ENCODE measurements around the gene MYL6B. TPM values are rescaled to one million over a fixed set of nuclear protein-coding genes. Genes with fewer than 3 reads are reported as not detected.
A peak's percentile ranks its signal among the peaks of the same experiment; 100 is the strongest.
"Not testable (repeated sequence)": the region's sequence is repeated elsewhere in the genome, so short reads cannot be mapped to it uniquely, and the experiment has no call there.

The MYL6B gene
- total and polyA plus RNA-seq, 2 of the 4 experiments (the other 2 are of a cell fraction): 78.3 to 112 TPM

DNA sequence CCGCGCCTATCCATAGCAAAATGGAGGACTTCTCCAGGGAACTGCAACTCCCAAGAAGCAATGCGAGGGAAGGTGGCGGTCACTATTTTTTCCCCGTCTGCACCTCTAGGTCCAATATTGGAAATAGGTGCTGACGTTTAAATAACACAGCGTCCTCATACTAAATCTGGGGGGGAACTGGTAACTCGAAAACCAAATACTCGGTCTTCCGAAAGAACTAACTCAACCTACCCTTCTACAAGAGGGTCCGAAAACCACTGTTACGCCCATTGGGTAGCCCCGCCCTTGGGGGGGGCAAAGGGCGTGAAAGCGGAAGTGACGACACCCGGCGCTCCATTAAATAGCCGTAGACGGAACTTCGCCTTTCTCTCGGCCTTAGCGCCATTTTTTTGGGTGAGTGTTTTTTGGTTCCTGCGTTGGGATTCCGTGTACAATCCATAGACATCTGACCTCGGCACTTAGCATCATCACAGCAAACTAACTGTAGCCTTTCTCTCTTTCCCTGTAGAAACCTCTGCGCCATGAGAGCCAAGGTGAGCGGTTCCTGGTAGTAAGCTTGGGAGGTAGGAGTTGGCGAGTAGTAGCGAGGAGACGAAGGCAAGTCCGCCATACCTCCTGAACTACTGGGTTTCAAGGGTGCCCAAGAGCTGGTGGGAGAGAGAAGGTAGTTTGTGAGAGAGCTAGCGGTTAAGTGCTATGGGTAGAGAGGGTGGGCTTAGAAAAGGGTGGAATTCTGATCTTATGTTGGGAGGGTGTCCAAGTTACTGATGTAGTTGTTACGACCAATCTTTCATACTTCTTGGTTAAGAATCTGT is 35.9 kb upstream of the MYL6B start, which contains the start of gene RPL41 (continued):
- TF ChIP-seq RCOR1 (IDR thresholded peaks at IDR 0.05; ENCODE audit: insufficient replicate concordance, low read length): no peak
- TF ChIP-seq MXI1 (IDR thresholded peaks at IDR 0.05; ENCODE audit: borderline replicate concordance, low read depth, low read length): no peak

- H2AK5ac ChIP-seq (ENCODE audit: low read depth, low read length): peak overlapping the region; percentile 86; the same call in 1 of the 2 replicates
- peak overlapping the region; percentile 100 for H3K14ac ChIP-seq (replicated peaks; ENCODE audit: low read depth, low read length)
- ATAC-seq (ENCODE audit: low read depth); H3K9me1 ChIP-seq (ENCODE audit: insufficient read depth, low read length); dilution Hi-C loops (cut with HindIII; ENCODE audit: low sequenced_read_pairs, unreplicated experiment); H3K4me1 ChIP-seq (ENCODE audit: control insufficient read depth, insufficient read depth, low read length); DNase-seq; intact Hi-C loops (cut with micrococcal nuclease); H3K27me3 ChIP-seq (ENCODE audit: control insufficient read depth, insufficient read depth, low read length); H4K20me1 ChIP-seq (ENCODE audit: insufficient read depth, low read length); H3K9me3 ChIP-seq (ENCODE audit: control insufficient read depth, insufficient read depth, low read length); BruUV-seq (replicated peaks); H2AFZ ChIP-seq (replicated peaks; ENCODE audit: low read length, poor library complexity); H2BK15ac ChIP-seq (ENCODE audit: low read depth, low read length); in situ Hi-C loops (cut with MboI; ENCODE audit: low sequenced_read_pairs); H2BK20ac ChIP-seq (ENCODE audit: low read depth, low read length): not testable (repeated sequence)
- H3K4me3 ChIP-seq (ENCODE audit: insufficient read depth, low read depth, low read length): peak overlapping the region; percentile 85
- peaks cover 22% of the 10 kb centered on the region for H3K36me3 ChIP-seq (ENCODE audit: control insufficient read depth, insufficient read depth, low read length)
- H3K18ac ChIP-seq (ENCODE audit: low read depth, low read length): peak overlapping the region; percentile 40; the same call in 1 of the 2 replicates
- POLR2A ChIA-PET (ENCODE audit: unreplicated experiment): interaction anchor here (0.9 to 1.3 kb wide), 4 partner anchors 10 to 64 kb away, joined by 3 to 14 read pairs (median 6); partner anchors contain the start of genes ESYT1 and PA2G4
- H3K27ac ChIP-seq (ENCODE audit: insufficient read depth, low read length): peak overlapping the region; percentile 95
- peak overlapping the region; percentile 99 for H3K9ac ChIP-seq (ENCODE audit: low read depth, low read length)
- peak overlapping the region; percentile 99 for H3K23ac ChIP-seq (ENCODE audit: low read depth, low read length)
- peaks cover 7 to 50% of the 10 kb centered on the region in 2 experiments; a peak in 3 of 4 replicates for H3K79me1 ChIP-seq (ENCODE audit: low read depth in 1 of 2, low read length in 2 of 2)
- peak overlapping the region; percentile 67 for H3K4me2 ChIP-seq (ENCODE audit: low read depth, low read length)
- peak overlapping the region; percentile 98 for H3K56ac ChIP-seq (ENCODE audit: extremely low read depth, insufficient read depth, low read length)
- H4K8ac ChIP-seq (ENCODE audit: low read depth in 2 of 2, low read length in 2 of 2): peak overlapping the region; percentile 86 to 97
- H2BK5ac ChIP-seq (ENCODE audit: low read depth, low read length, poor library complexity, severe bottlenecking): peak overlapping the region; percentile 94
- peak overlapping the region; percentile 96 for H4K91ac ChIP-seq (ENCODE audit: insufficient read depth, low read depth, low read length)
- peak overlapping the region; percentile 99 for H3K4ac ChIP-seq (ENCODE audit: low read depth, low read length)
- H2AK9ac ChIP-seq (replicated peaks; ENCODE audit: low read depth, low read length, poor library complexity): peak overlapping the region; percentile 15
- H2BK120ac ChIP-seq (ENCODE audit: low read depth, low read length): peak overlapping the region; percentile 49; the same call in 1 of the 2 replicates
- peak overlapping the region; percentile 77 for H4K5ac ChIP-seq (ENCODE audit: low read depth, low read length)
- CTCF ChIA-PET: interaction anchor here (1.6 to 3.9 kb wide), 3 partner anchors 9 to 72 kb away, joined by 4 to 27 read pairs (median 4); partner anchors contain the start of gene SMARCC2
- no CpG with 5 or more reads among the region's 16 CpGs for WGBS, 2 experiments (ENCODE audit: extremely low coverage in 2 of 2, insufficient read length in 1 of 2)
Measured at GRCh38 chr12:56117082-56117706, 35.2 kb upstream of the MYL6B start.

Data from IMR-90 (cell line).